HCT116 (cell line): ENCODE measurements around the gene CDK14. TPM values are rescaled to one million over a fixed set of nuclear protein-coding genes. Genes with fewer than 3 reads are reported as not detected.

Experiments used
- ATAC-seq: fragments of 200-7000 bp; cut with Tn5 transposase; 2 replicates; pipeline ENCODE4 v1.9.1; 2020; ENCODE audit warnings: mild to moderate bottlenecking, moderate library complexity
- BruUV-seq: library from RNA; stranded (reverse); fragments of 400-500 nt; replicated peaks from 2 replicates; lab custom pipeline; 2021; lab: Mats Ljungman, UMichigan
- CTCF ChIA-PET: fragments of 300-600 bp; sonication (Branson Sonifier 250); formaldehyde crosslinking; loops from one replicate; lab custom pipeline; 2021; ENCODE audit warnings: antibody characterized with exemption; lab: Charles Lee
- POLR2A ChIA-PET: fragments of 300-600, 350-600 bp; sonication (Branson Sonifier 250); formaldehyde crosslinking; loops from one replicate; lab custom pipeline; 2021; ENCODE audit warnings: antibody characterized with exemption; lab: Charles Lee
- RAD21 ChIA-PET, 2 experiments: fragments of 300-600 bp; sonication (Branson Sonifier 250); formaldehyde crosslinking; loops; one replicate each; lab custom pipeline; 2023; ENCODE audit warnings: low total read pairs in 2 of 2; ENCODE audit not compliant: uncharacterized antibody in 2 of 2, unreplicated experiment in 2 of 2, low non-redundant PET in 1 of 2; lab: Charles Lee
- DNase-seq: peaks from one replicate; pipeline ENCODE4 v3.0.0-alpha.2; 2010; ENCODE audit warnings: low read depth, low spot score
- H2AFZ ChIP-seq: fragments of 200-600 bp; shearing (Covaris generic), sonication (generic); 2 replicates; pipeline ENCODE4 v1.6.1; 2017; ENCODE audit warnings: low read depth, mixed run types, mixed read lengths, antibody characterized with exemption, low read length; ENCODE audit not compliant: poor library complexity, severe bottlenecking
- H3K27ac ChIP-seq: 2 replicates; pipeline ENCODE4 v1.5.1; 2012; ENCODE audit warnings: low read depth, low read length
- H3K27me3 ChIP-seq: fragments of 200-600 bp; sonication (generic); 2 replicates; pipeline ENCODE4 v1.6.1; 2016; ENCODE audit warnings: mixed run types, low read length, mixed read lengths; ENCODE audit not compliant: insufficient read depth
- H3K36me3 ChIP-seq, 2 experiments: fragments of 200-500 bp in 1 of 2; fragments of 200-600 bp in 1 of 2; sonication (Bioruptor generic) in 1 of 2; sonication (generic) in 1 of 2; 2 replicates each; pipeline versions ENCODE4 v1.5.1 to v1.6.1; 2014 to 2016; ENCODE audit warnings: low read length in 2 of 2, inconsistent platforms in 1 of 2, mixed read lengths in 1 of 2, mixed run types in 1 of 2; ENCODE audit not compliant: insufficient read depth in 2 of 2, control insufficient read depth in 1 of 2
- H3K4me1 ChIP-seq, 2 experiments: fragments of 200-600 bp in 1 of 2; sonication (generic) in 1 of 2; 2 replicates each; pipeline versions ENCODE4 v1.5.1 to v1.6.1; 2012 to 2017; ENCODE audit warnings: low read length in 2 of 2, inconsistent platforms in 1 of 2, mild to moderate bottlenecking in 1 of 2, mixed read lengths in 1 of 2, mixed run types in 1 of 2, moderate library complexity in 1 of 2; ENCODE audit not compliant: insufficient read depth in 2 of 2, control insufficient read depth in 1 of 2
- H3K4me2 ChIP-seq: fragments of 200-600 bp; sonication (generic); 2 replicates; pipeline ENCODE4 v1.6.1; 2017; ENCODE audit warnings: mixed run types, low read length, mixed read lengths
- H3K4me3 ChIP-seq, 2 experiments: fragments of 200-600 bp in 1 of 2; sonication (generic) in 1 of 2; replicated peaks in 1 of 2; 2 replicates each; pipeline ENCODE4 v1.5.1; 2011 to 2016; ENCODE audit warnings: low read length in 2 of 2, control low read depth in 1 of 2, low read depth in 1 of 2, mild to moderate bottlenecking in 1 of 2, mixed read lengths in 1 of 2, mixed run types in 1 of 2
- H3K79me2 ChIP-seq: fragments of 200-600 bp; sonication (generic); 2 replicates; pipeline ENCODE4 v1.6.1; 2017; ENCODE audit warnings: mild to moderate bottlenecking, mixed run types, low read length, moderate library complexity, mixed read lengths; ENCODE audit not compliant: insufficient read depth
- H3K9ac ChIP-seq: fragments of 200-600 bp; sonication (generic); 2 replicates; pipeline ENCODE4 v1.6.1; 2016; ENCODE audit warnings: low read length, mixed read lengths
- H3K9me2 ChIP-seq: fragments of 200-600 bp; sonication (generic), shearing (Covaris generic); 2 replicates; pipeline ENCODE4 v1.6.1; 2017; ENCODE audit warnings: mixed run types, mild to moderate bottlenecking, moderate library complexity; ENCODE audit not compliant: insufficient read depth
- H3K9me3 ChIP-seq, 2 experiments: fragments of 200-500 bp in 1 of 2; fragments of 200-600 bp in 1 of 2; sonication (Bioruptor generic) in 1 of 2; sonication (generic) in 1 of 2; 2 replicates each; pipeline ENCODE4 v1.6.1; 2014 to 2017; ENCODE audit warnings: low read length in 2 of 2, mixed read lengths in 2 of 2, inconsistent platforms in 1 of 2, low read depth in 1 of 2, mild to moderate bottlenecking in 1 of 2, mixed run types in 1 of 2, moderate library complexity in 1 of 2; ENCODE audit not compliant: control insufficient read depth in 1 of 2, insufficient read depth in 1 of 2
- H4K20me1 ChIP-seq: fragments of 200-600 bp; sonication (generic), shearing (Covaris generic); 2 replicates; pipeline ENCODE4 v1.6.1; 2017; ENCODE audit warnings: mixed run types, mild to moderate bottlenecking, moderate library complexity; ENCODE audit not compliant: insufficient read depth
- CTCF ChIP-seq, 3 experiments: fragments of 200-600 bp in 1 of 3; sonication (generic) in 1 of 3; IDR thresholded peaks in 2 of 3; conservative IDR thresholded peaks in 1 of 3; 2 replicates each; pipeline ENCODE4 v1.5.1; 2012 to 2017; ENCODE audit warnings: low read depth in 2 of 3, low read length in 2 of 3, antibody characterized with exemption in 1 of 3, borderline replicate concordance in 1 of 3, control low read depth in 1 of 3, mild to moderate bottlenecking in 1 of 3, mixed read lengths in 1 of 3, mixed run types in 1 of 3, moderate library complexity in 1 of 3; ENCODE audit not compliant: insufficient read depth in 1 of 3
- ELF1 ChIP-seq: IDR thresholded peaks from 2 replicates; pipeline ENCODE4 v1.6.1; 2012; ENCODE audit warnings: low read depth, borderline replicate concordance
- EZH2 ChIP-seq: fragments of 200-600 bp; sonication (generic); IDR thresholded peaks from 2 replicates; pipeline ENCODE4 v1.6.1; 2017; ENCODE audit warnings: antibody characterized with exemption, mixed run types
- EZH2phosphoT487 ChIP-seq: fragments of 200-600 bp; IDR thresholded peaks from 2 replicates; pipeline ENCODE4 v1.6.1; 2018; ENCODE audit warnings: antibody characterized with exemption, borderline replicate concordance
- REST ChIP-seq: IDR thresholded peaks from 2 replicates; pipeline ENCODE4 v1.6.1; 2012; ENCODE audit warnings: low read depth
- TCF7L2 ChIP-seq: IDR thresholded peaks from 2 replicates; pipeline ENCODE4 v1.7.0; 2011; ENCODE audit warnings: borderline replicate concordance, inconsistent platforms; ENCODE audit not compliant: insufficient read depth, insufficient read length; ENCODE audit errors: extremely low read depth
- YY1 ChIP-seq: IDR thresholded peaks from 2 replicates; pipeline ENCODE4 v1.6.1; 2011; ENCODE audit warnings: low read length, low read depth, moderate library complexity, mild to moderate bottlenecking; ENCODE audit not compliant: insufficient replicate concordance; ENCODE audit errors: extremely low read depth
- ZNF274 ChIP-seq: fragments of 200-500 bp; sonication (Bioruptor generic); IDR thresholded peaks from 2 replicates; pipeline ENCODE4 v1.6.1; 2014; ENCODE audit warnings: mild to moderate bottlenecking, low read depth, low read length, inconsistent platforms
- intact Hi-C: fragments of 100-400 bp; cut with micrococcal nuclease; formaldehyde crosslinking; loops from 2 replicates; pipeline ENCODE4 v1.10.0; 2022
- total RNA-seq: library from RNA; stranded (reverse); gene quantifications from one replicate; pipeline ENCODE4 v1.2.1, GENCODE V29; 2021; ENCODE audit not compliant: unreplicated experiment

Gene CDK14
- total RNA-seq, 1 experiment from 2014 or later = 10.2 TPM

- DNase-seq = no peak
- H4K20me1 ChIP-seq = no peaks in the 10 kb centered on the region
- RAD21 ChIA-PET = no interaction called here
- H3K4me2 ChIP-seq = no peak overlapping the region
- CTCF ChIA-PET = no interaction called here
- no peak overlapping the region for H3K27ac ChIP-seq
- no peaks in the 10 kb centered on the region for H3K9me2 ChIP-seq
- no peak overlapping the region for H3K9ac ChIP-seq
- H3K36me3 ChIP-seq = no peaks in the 10 kb centered on the region
- intact Hi-C loops = no loop called here
- no peak for ATAC-seq
- no peak overlapping the region for H2AFZ ChIP-seq
- H3K4me3 ChIP-seq = no peak overlapping the region
- H3K27me3 ChIP-seq = no peaks in the 10 kb centered on the region
- no peaks in the 10 kb centered on the region for H3K4me1 ChIP-seq
- no peaks in the 10 kb centered on the region for H3K79me2 ChIP-seq
- no peaks in the 10 kb centered on the region for H3K9me3 ChIP-seq
- POLR2A ChIA-PET = no interaction called here
- TF ChIP-seq CTCF (IDR thresholded peaks at IDR 0.05 in 2 of 3, conservative IDR thresholded peaks at IDR 0.05 in 1 of 3; ENCODE audit: borderline replicate concordance in 1 of 3, insufficient read depth in 1 of 3, low read depth in 2 of 3, low read length in 2 of 3) = no peak
- TF ChIP-seq EZH2 = no peak
- TF ChIP-seq EZH2phosphoT487 = no peak
- TF ChIP-seq ELF1 = no peak
- BruUV-seq = no TSS peak
These were observed 257.1 kb downstream of the CDK14 start for GRCh38 chr7:90853205-90853604.

GRCh38 chr7:90856351-90857070 is 260.4 kb downstream of the CDK14 start:
- H3K4me3 ChIP-seq = no peak overlapping the region
- no peak for TF ChIP-seq REST
- no peak for TF ChIP-seq YY1
- TF ChIP-seq TCF7L2 = no peak
- no peak for TF ChIP-seq ZNF274
- no peaks in the 10 kb centered on the region for H3K4me1 ChIP-seq
- no peak overlapping the region for H3K27ac ChIP-seq
- no peaks in the 10 kb centered on the region for H3K27me3 ChIP-seq
- BruUV-seq = no TSS peak
- intact Hi-C loops = no loop called here
- H3K4me2 ChIP-seq = no peak overlapping the region
- no peaks in the 10 kb centered on the region for H4K20me1 ChIP-seq
- POLR2A ChIA-PET = no interaction called here
- no peak for DNase-seq
- no peaks in the 10 kb centered on the region for H3K79me2 ChIP-seq
- CTCF ChIA-PET = no interaction called here
- RAD21 ChIA-PET = no interaction called here
- H3K36me3 ChIP-seq = no peaks in the 10 kb centered on the region
- no peak overlapping the region for H2AFZ ChIP-seq
- no peaks in the 10 kb centered on the region for H3K9me3 ChIP-seq
- no peak for ATAC-seq
- H3K9ac ChIP-seq = no peak overlapping the region
- H3K9me2 ChIP-seq = no peaks in the 10 kb centered on the region
